Neuronal stem cell (in vitro differentiated cells): ENCODE measurements around the gene PLK2.

Source experiments
- DNase-seq: peaks from one replicate; pipeline ENCODE4 v3.0.0-alpha.2; 2013; ENCODE audit warnings: low spot score
- H2AFZ ChIP-seq: one replicate; pipeline ENCODE4 v1.6.1; 2013; ENCODE audit warnings: mild to moderate bottlenecking, low read length, inconsistent platforms
- H2AK5ac ChIP-seq: 2 replicates; pipeline ENCODE4 v1.6.1; 2013; ENCODE audit warnings: low read depth, mild to moderate bottlenecking, inconsistent platforms, low read length, moderate library complexity, mixed read lengths
- H2BK120ac ChIP-seq: 2 replicates; pipeline ENCODE4 v1.6.1; 2013; ENCODE audit warnings: low read depth, mild to moderate bottlenecking, inconsistent platforms, low read length, moderate library complexity, mixed read lengths
- H2BK12ac ChIP-seq: one replicate; pipeline ENCODE4 v1.6.1; 2013; ENCODE audit warnings: low read length, inconsistent platforms
- H2BK15ac ChIP-seq: 2 replicates; pipeline ENCODE4 v1.6.1; 2013; ENCODE audit warnings: mild to moderate bottlenecking, low read length, inconsistent platforms, mixed read lengths
- H2BK5ac ChIP-seq: one replicate; pipeline ENCODE4 v1.6.1; 2013; ENCODE audit warnings: inconsistent platforms, mild to moderate bottlenecking, low read length, moderate library complexity
- H3K14ac ChIP-seq: one replicate; pipeline ENCODE4 v1.6.1; 2013; ENCODE audit warnings: low read length, inconsistent platforms
- H3K18ac ChIP-seq: 2 replicates; pipeline ENCODE4 v1.6.1; 2013; ENCODE audit warnings: low read length, inconsistent platforms
- H3K23ac ChIP-seq: 2 replicates; pipeline ENCODE4 v1.6.1; 2013; ENCODE audit warnings: low read depth, mild to moderate bottlenecking, mixed read lengths, low read length, inconsistent platforms; ENCODE audit not compliant: poor library complexity
- H3K27ac ChIP-seq: replicated peaks from 3 replicates; pipeline ENCODE4 v1.5.1; 2013; ENCODE audit warnings: low read length, inconsistent platforms
- H3K27me3 ChIP-seq, 3 experiments: 2 replicates each; pipeline ENCODE4 v1.6.1; 2013; ENCODE audit warnings: low read length in 3 of 3, mild to moderate bottlenecking in 2 of 3, inconsistent platforms in 1 of 3, low read depth in 1 of 3, mixed read lengths in 1 of 3, moderate library complexity in 1 of 3; ENCODE audit not compliant: control insufficient read depth in 3 of 3, insufficient read depth in 3 of 3
- H3K36me3 ChIP-seq, 2 donors: replicated peaks in 1 of 2; 2 replicates each; pipeline ENCODE4 v1.6.1; 2013; ENCODE audit warnings: low read length in 2 of 2; ENCODE audit not compliant: control insufficient read depth in 2 of 2, insufficient read depth in 2 of 2
- H3K4ac ChIP-seq: 2 replicates; pipeline ENCODE4 v1.6.1; 2013; ENCODE audit warnings: inconsistent platforms, mild to moderate bottlenecking, low read length, moderate library complexity
- H3K4me1 ChIP-seq, 2 donors: 1 replicate in 1 of 2; 2 replicates in 1 of 2; pipeline ENCODE4 v1.6.1; 2013; ENCODE audit warnings: low read length in 2 of 2, low read depth in 1 of 2; ENCODE audit not compliant: control insufficient read depth in 2 of 2, insufficient read depth in 1 of 2
- H3K4me2 ChIP-seq: one replicate; pipeline ENCODE4 v1.6.1; 2013; ENCODE audit warnings: mild to moderate bottlenecking, low read length, inconsistent platforms; ENCODE audit not compliant: insufficient read depth, poor library complexity, severe bottlenecking
- H3K4me3 ChIP-seq, 2 donors: 2 replicates each; pipeline ENCODE4 v1.5.1; 2013; ENCODE audit warnings: low read length in 2 of 2, mild to moderate bottlenecking in 2 of 2, inconsistent platforms in 1 of 2, moderate library complexity in 1 of 2
- H3K79me1 ChIP-seq: one replicate; pipeline ENCODE4 v1.6.1; 2013; ENCODE audit warnings: low read depth, mild to moderate bottlenecking, inconsistent platforms, low read length, moderate library complexity
- H3K9ac ChIP-seq: one replicate; pipeline ENCODE4 v1.6.1; 2013; ENCODE audit warnings: mild to moderate bottlenecking, low read depth, low read length, inconsistent platforms; ENCODE audit not compliant: poor library complexity
- H3K9me3 ChIP-seq, 2 donors: replicated peaks in 1 of 2; 2 replicates each; pipeline versions ENCODE3 to v1.6.1; 2013; ENCODE audit warnings: low read length in 2 of 2, mild to moderate bottlenecking in 2 of 2, inconsistent platforms in 1 of 2, low read depth in 1 of 2, mixed read lengths in 1 of 2, moderate library complexity in 1 of 2; ENCODE audit not compliant: control insufficient read depth in 2 of 2, insufficient read depth in 1 of 2
- H4K8ac ChIP-seq: one replicate; pipeline ENCODE4 v1.6.1; 2013; ENCODE audit warnings: low read depth, mild to moderate bottlenecking, inconsistent platforms, low read length, moderate library complexity
- H4K91ac ChIP-seq: one replicate; pipeline ENCODE4 v1.6.1; 2013; ENCODE audit warnings: low read length, low read depth, mild to moderate bottlenecking, inconsistent platforms; ENCODE audit not compliant: poor library complexity
- WGBS, 2 donors: extraction: QIAGEN DNeasy Blood & Tissue Kit; methylation state at CpG; one replicate each; pipeline ENCODE4 v1.1.7; 2013; ENCODE audit warnings: missing lambda C conversion rate in 2 of 2, mixed read lengths in 1 of 2; ENCODE audit not compliant: insufficient read length in 2 of 2, insufficient replicate concordance in 1 of 2; ENCODE audit errors: extremely low coverage in 2 of 2; 5-methylcytosine and 5-hydroxymethylcytosine counted together

The PLK2 gene

GRCh38 chr5:58454025-58454424 is 5.9 kb downstream of the PLK2 start:
- H3K36me3 ChIP-seq: peaks cover 15 to 80% of the 10 kb centered on the region in 2 donors
- H2BK12ac ChIP-seq: no peak overlapping the region
- H3K4me3 ChIP-seq: no peak overlapping the region
- no peaks in the 10 kb centered on the region for H3K79me1 ChIP-seq
- no peak for DNase-seq
- H2BK120ac ChIP-seq: no peak overlapping the region
- no peak overlapping the region for H3K23ac ChIP-seq
- H2BK15ac ChIP-seq: no peak overlapping the region
- H3K4me2 ChIP-seq: no peak overlapping the region
- no peak overlapping the region for H3K27ac ChIP-seq
- no peak overlapping the region for H2AK5ac ChIP-seq
- H3K4me1 ChIP-seq: peaks cover 0 to 11% of the 10 kb centered on the region in 2 donors
- no peak overlapping the region for H3K18ac ChIP-seq
- H3K4ac ChIP-seq: no peak overlapping the region
- H3K14ac ChIP-seq: no peak overlapping the region
- H3K27me3 ChIP-seq: no peaks in the 10 kb centered on the region
- no peak overlapping the region for H4K8ac ChIP-seq
- no CpG with 5 or more reads among the region's 1 CpG for WGBS, 2 donors
- no peak overlapping the region for H3K9ac ChIP-seq
- H3K9me3 ChIP-seq: no peaks in the 10 kb centered on the region
- H4K91ac ChIP-seq: no peak overlapping the region
- H2AFZ ChIP-seq: no peak overlapping the region
- H2BK5ac ChIP-seq: no peak overlapping the region

DNA sequence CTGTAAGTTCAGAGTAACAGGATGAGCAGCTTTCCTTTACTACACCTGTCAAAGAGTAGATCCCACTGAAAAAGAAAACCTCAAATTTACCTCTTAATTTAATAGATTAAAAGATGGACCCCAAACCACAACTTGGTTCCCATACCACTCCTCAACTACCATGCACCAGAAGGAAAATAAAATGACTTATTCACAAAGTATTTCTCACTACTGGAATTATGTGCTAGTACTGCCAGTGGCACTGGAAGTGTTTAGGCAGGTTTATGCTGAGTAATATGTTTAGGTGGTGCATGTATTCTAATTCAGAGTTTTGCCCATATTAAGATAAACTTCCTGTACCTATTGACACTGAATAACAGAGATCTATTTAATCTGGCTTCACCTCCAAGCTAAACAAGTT is 6.6 kb downstream of the PLK2 start:
- Histone ChIP-seq H2AK5ac (no peak overlapping the region), H4K91ac (no peak overlapping the region), H3K9ac (no peak overlapping the region), H3K23ac (no peak overlapping the region), H3K4me2 (no peak overlapping the region), H3K27me3 (no peaks in the 10 kb centered on the region), H2BK120ac (no peak overlapping the region), H3K18ac (no peak overlapping the region), H2BK15ac (no peak overlapping the region), H3K36me3 (peaks cover 15 to 75% of the 10 kb centered on the region in 2 donors), H2AFZ (no peak overlapping the region), H3K4ac (no peak overlapping the region), H3K14ac (no peak overlapping the region), H3K9me3 (no peaks in the 10 kb centered on the region), H3K4me1 (peaks cover 0 to 11% of the 10 kb centered on the region in 2 donors), H3K4me3 (no peak overlapping the region), H3K27ac (no peak overlapping the region), H2BK12ac (no peak overlapping the region), H3K79me1 (no peaks in the 10 kb centered on the region), H4K8ac (no peak overlapping the region), H2BK5ac (no peak overlapping the region)
- no peak for DNase-seq

DNA sequence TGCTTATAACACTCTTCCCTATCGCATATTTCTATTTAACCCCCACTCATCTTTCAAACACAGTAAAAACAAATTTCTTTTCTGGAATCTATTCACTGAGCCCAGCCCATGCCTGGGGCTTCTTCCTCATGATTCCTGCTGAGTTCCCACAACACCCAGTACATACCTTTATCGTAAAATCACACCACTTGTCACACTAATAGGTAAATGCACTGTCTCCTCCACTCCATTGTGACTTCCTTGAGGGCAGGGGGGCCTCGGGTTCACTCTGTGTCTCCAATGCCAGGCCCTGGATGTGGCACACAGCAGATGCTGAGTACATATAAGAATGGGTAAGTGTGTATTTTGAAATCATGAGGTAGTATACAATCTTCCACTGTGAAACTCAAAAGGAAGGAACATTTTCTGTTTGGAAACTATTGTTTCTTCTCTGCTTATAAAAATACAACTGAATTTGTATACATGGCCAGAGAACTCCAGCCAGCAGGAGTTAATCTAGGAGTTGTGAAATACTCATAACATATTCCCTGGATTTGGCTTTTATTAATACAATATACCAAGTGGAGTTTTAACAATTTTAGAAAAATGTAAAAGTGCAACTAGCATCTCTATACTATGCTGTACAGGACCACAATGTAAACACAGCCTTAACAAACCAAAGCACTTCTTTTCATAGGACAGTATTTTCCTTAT is 7.2 kb downstream of the PLK2 start:
- H2BK12ac ChIP-seq: no peak overlapping the region
- no peak overlapping the region for H3K4ac ChIP-seq
- H4K91ac ChIP-seq: no peak overlapping the region
- no peak overlapping the region for H3K9ac ChIP-seq
- no peaks in the 10 kb centered on the region for H3K27me3 ChIP-seq
- no peaks in the 10 kb centered on the region for H3K79me1 ChIP-seq
- H3K27ac ChIP-seq: no peak overlapping the region
- H2AFZ ChIP-seq: no peak overlapping the region
- H2BK5ac ChIP-seq: no peak overlapping the region
- H3K23ac ChIP-seq: no peak overlapping the region
- H3K9me3 ChIP-seq: no peaks in the 10 kb centered on the region
- H2BK15ac ChIP-seq: no peak overlapping the region
- no peak overlapping the region for H4K8ac ChIP-seq
- peaks cover 0 to 7% of the 10 kb centered on the region in 2 donors for H3K4me1 ChIP-seq
- no peak overlapping the region for H3K18ac ChIP-seq
- H2BK120ac ChIP-seq: no peak overlapping the region
- H3K4me2 ChIP-seq: no peak overlapping the region
- H3K4me3 ChIP-seq: no peak overlapping the region
- no peak for DNase-seq
- H3K14ac ChIP-seq: no peak overlapping the region
- H3K36me3 ChIP-seq: peaks cover 15 to 69% of the 10 kb centered on the region in 2 donors
- no peak overlapping the region for H2AK5ac ChIP-seq
- WGBS, 2 donors: 100% methylated on average over 1 of the region's 3 CpGs

DNA sequence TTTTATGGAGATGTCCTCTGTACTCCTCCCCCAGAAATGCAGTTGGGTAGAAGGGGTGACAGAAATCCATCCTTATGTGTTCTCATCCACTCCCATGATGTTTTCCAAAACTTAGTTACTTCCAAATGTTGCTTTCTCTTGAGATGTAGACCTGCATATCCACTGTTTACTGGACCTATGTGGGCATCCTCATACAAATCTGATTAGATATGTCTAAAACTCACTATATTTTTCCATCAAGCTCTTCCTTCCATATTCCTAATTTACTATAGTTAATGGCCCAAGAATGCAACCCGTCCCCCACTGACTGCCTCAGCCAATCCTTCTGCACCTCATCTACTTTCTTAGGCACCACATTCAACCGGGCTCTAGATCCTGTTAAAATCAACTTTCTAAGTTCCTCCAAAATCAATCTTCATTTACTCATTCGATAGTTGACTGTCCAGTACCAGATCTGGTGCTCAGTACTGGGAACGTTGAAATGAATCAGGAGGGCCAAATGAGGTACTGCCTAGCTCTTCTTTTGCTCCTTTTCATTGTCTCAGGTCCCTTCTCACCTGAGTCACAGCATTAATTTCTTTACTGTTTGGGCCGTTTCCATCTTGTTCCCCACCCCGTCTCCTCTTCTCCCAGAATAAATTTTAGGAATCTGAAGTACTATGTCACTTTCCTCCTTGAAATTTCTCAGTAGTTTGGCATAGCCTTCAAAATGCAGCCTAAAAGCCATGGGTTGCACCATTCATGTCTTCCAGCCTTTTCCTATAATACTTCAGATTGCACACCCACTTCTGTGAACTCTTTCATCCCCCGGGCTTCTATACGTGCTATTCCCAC is 7.9 kb downstream of the PLK2 start:
- H4K91ac ChIP-seq: no peak overlapping the region
- no peak overlapping the region for H2AFZ ChIP-seq
- H2BK15ac ChIP-seq: no peak overlapping the region
- no peak overlapping the region for H2AK5ac ChIP-seq
- H3K4ac ChIP-seq: no peak overlapping the region
- H3K36me3 ChIP-seq: peaks cover 15 to 61% of the 10 kb centered on the region in 2 donors
- no peak overlapping the region for H3K18ac ChIP-seq
- no peak overlapping the region for H2BK120ac ChIP-seq
- no peak overlapping the region for H3K4me3 ChIP-seq
- H4K8ac ChIP-seq: no peak overlapping the region
- 100% methylated on average over 1 of the region's 8 CpGs; no CpG with 5 or more reads in 1 of the 2 donors for WGBS, 2 donors
- no peak for DNase-seq
- no peaks in the 10 kb centered on the region for H3K79me1 ChIP-seq
- H3K4me2 ChIP-seq: no peak overlapping the region
- no peak overlapping the region for H3K9ac ChIP-seq
- H3K23ac ChIP-seq: no peak overlapping the region
- H3K14ac ChIP-seq: no peak overlapping the region
- H3K27ac ChIP-seq: no peak overlapping the region
- H3K4me1 ChIP-seq: no peaks in the 10 kb centered on the region
- no peaks in the 10 kb centered on the region for H3K27me3 ChIP-seq
- H3K9me3 ChIP-seq: no peaks in the 10 kb centered on the region
- no peak overlapping the region for H2BK12ac ChIP-seq
- H2BK5ac ChIP-seq: no peak overlapping the region
